Measurements from ENCODE around the gene ARL5A. TPM values are rescaled to one million over a fixed set of nuclear protein-coding genes. Genes with fewer than 3 reads are reported as not detected.
A peak's percentile ranks its signal among the peaks of the same experiment; 100 is the strongest.

ARL5A gene
- total and polyA plus RNA-seq, 8 donors: 8.1 to 99.1 (median 28.0) TPM

DNA sequence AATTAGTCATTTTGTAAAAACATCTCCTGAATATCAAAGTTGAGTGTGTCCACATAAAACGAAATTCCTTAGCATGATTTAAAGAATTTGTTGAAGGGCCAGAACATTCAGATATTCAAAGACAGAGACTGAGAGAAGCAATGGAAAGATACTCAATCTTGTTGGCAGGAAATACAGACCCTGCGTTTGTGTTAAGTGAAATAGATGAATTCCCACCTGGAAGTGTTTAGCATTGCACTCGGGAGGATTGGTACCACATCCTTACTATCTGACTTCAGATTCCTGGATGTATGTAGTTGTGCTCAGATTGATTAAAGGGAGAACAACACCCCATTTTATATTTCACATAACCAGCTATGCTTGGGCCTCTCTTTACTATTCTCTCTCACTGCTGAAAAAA lies 9.7 kb upstream of the ARL5A start:
- 76 to 81% (median 80%) methylated on average over 3 of the region's 3 CpGs for WGBS, 5 donors
- no peak for DNase-seq
- intact Hi-C loops (cut with DNase I; ENCODE audit: low total_unique reads): no loop called here
- Histone ChIP-seq H3K4me3 (no peak overlapping the region), H3K4me1 (no peaks in the 10 kb centered on the region), H3K9me3 (no peaks in the 10 kb centered on the region), H3K27ac (no peak overlapping the region), H3K36me3 (no peaks in the 10 kb centered on the region), H3K27me3 (no peaks in the 10 kb centered on the region)
- no peak for TF ChIP-seq POLR2A (IDR thresholded peaks at IDR 0.05)
- TF ChIP-seq POLR2AphosphoS5 (IDR thresholded peaks at IDR 0.05): no peak
- TF ChIP-seq EP300 (IDR thresholded peaks at IDR 0.05): no peak
- TF ChIP-seq, protein P1, sequence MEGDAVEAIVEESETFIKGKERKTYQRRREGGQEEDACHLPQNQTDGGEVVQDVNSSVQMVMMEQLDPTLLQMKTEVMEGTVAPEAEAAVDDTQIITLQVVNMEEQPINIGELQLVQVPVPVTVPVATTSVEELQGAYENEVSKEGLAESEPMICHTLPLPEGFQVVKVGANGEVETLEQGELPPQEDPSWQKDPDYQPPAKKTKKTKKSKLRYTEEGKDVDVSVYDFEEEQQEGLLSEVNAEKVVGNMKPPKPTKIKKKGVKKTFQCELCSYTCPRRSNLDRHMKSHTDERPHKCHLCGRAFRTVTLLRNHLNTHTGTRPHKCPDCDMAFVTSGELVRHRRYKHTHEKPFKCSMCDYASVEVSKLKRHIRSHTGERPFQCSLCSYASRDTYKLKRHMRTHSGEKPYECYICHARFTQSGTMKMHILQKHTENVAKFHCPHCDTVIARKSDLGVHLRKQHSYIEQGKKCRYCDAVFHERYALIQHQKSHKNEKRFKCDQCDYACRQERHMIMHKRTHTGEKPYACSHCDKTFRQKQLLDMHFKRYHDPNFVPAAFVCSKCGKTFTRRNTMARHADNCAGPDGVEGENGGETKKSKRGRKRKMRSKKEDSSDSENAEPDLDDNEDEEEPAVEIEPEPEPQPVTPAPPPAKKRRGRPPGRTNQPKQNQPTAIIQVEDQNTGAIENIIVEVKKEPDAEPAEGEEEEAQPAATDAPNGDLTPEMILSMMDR (IDR thresholded peaks at IDR 0.05): no peak

DNA sequence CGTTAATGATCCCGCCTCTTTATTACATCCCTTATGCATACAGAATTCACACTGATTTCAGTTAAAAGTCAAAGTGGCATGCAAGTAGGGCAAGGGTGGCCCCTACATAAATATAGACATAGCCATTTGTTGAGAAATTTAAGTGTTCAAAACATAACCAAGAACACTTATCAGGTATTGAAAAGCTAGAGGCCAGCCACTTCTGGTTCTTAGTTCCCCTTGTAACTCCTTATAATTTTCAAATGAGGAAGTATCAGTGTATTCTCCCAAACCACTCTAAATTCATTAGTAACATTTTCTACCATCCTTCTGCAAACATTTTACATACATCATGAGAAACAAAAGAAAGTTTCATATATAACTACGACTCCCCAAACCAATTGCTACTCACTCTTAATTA lies 5.8 kb upstream of the ARL5A start:
- Histone ChIP-seq H3K27ac (no peak overlapping the region), H3K4me1 (peaks cover 0 to 2% (median under 1%) of the 10 kb centered on the region in 4 donors), H3K9me3 (no peaks in the 10 kb centered on the region), H3K36me3 (no peaks in the 10 kb centered on the region), H3K27me3 (no peaks in the 10 kb centered on the region), H3K4me3 (no peak overlapping the region)
- intact Hi-C loops (cut with DNase I; ENCODE audit: low total_unique reads): no loop called here
- 74 to 92% (median 91%) methylated on average over 3 of the region's 3 CpGs for whole genome bisulfite sequencing, 5 donors
- TF ChIP-seq, protein P1 (IDR thresholded peaks at IDR 0.05): no peak
- no peak for TF ChIP-seq EP300 (IDR thresholded peaks at IDR 0.05)
- TF ChIP-seq POLR2AphosphoS5 (IDR thresholded peaks at IDR 0.05): no peak
- no peak for TF ChIP-seq POLR2A (IDR thresholded peaks at IDR 0.05)
- DNase-seq: no peak

DNA sequence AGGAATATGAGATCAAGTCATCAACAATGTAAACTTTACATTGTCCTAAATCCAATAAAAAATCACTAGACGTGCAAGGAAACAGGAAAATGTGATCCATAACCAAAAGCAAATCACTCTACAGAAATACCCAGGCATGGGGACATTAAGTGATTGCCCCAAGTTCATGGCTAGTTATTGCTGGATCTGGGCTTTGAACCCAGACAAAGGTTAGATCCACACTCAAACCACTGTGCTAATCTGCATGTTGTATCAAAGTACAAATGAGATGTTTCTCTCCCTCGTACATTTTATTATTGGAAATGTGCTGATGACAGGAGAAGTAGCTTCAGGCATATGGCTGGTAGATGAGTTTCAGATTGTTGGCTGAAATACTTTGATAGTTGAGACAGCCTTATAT lies 2.7 kb upstream of the ARL5A start:
- Histone ChIP-seq H3K27ac (no peak overlapping the region), H3K36me3 (no peaks in the 10 kb centered on the region), H3K9me3 (no peaks in the 10 kb centered on the region), H3K4me3 (no peak overlapping the region), H3K4me1 (peaks cover 4 to 20% (median 17%) of the 10 kb centered on the region in 4 donors), H3K27me3 (no peaks in the 10 kb centered on the region)
- intact Hi-C loops (cut with DNase I; ENCODE audit: low total_unique reads): no loop called here
- no peak for DNase-seq
- 76 to 86% (median 80%) methylated on average over 2 of the region's 2 CpGs for WGBS, 5 donors
- no peak for TF ChIP-seq POLR2AphosphoS5 (IDR thresholded peaks at IDR 0.05)

DNA sequence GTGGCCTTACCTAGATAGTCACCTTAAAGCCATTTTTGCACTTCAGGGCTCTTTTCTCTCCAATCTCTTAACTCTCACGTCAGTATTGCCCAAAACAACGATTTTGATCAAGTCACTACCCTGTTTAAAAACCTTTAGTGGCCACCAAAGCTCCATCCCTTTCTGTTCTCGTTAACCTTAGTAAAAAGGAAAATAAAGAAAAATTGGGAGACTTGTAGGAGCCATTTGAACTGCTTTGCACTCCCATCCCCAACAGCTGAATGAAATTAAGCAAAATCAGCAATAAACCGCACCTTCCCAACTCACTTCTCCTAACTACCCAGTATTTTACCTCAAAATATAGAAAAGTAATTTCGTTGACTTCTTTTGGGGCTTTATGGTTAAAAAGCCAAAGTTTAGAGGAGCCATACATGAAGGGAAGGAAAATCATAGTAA lies 686 bp upstream of the ARL5A start:
- H3K27me3 ChIP-seq: no peaks in the 10 kb centered on the region
- no peaks in the 10 kb centered on the region for H3K9me3 ChIP-seq
- H3K36me3 ChIP-seq: no peaks in the 10 kb centered on the region
- H3K4me3 ChIP-seq: peak overlapping the region; percentile 76 to 92 (median 84)
- no peak for TF ChIP-seq POLR2A (IDR thresholded peaks at IDR 0.05)
- no peak for TF ChIP-seq EP300 (IDR thresholded peaks at IDR 0.05)
- no peak for TF ChIP-seq POLR2AphosphoS5 (IDR thresholded peaks at IDR 0.05)
- TF ChIP-seq, protein P1 (IDR thresholded peaks at IDR 0.05): peak in 1 of 7 experiments; percentile 6
- H3K4me1 ChIP-seq: peaks cover 7 to 41% (median 33%) of the 10 kb centered on the region in 4 donors
- 78 to 87% (median 86%) methylated on average over 5 of the region's 5 CpGs for WGBS, 5 donors
- DNase-seq: no peak
- intact Hi-C loops (cut with DNase I; ENCODE audit: low total_unique reads): no loop called here
- peak overlapping the region; percentile 84 to 93 (median 88) for H3K27ac ChIP-seq

DNA sequence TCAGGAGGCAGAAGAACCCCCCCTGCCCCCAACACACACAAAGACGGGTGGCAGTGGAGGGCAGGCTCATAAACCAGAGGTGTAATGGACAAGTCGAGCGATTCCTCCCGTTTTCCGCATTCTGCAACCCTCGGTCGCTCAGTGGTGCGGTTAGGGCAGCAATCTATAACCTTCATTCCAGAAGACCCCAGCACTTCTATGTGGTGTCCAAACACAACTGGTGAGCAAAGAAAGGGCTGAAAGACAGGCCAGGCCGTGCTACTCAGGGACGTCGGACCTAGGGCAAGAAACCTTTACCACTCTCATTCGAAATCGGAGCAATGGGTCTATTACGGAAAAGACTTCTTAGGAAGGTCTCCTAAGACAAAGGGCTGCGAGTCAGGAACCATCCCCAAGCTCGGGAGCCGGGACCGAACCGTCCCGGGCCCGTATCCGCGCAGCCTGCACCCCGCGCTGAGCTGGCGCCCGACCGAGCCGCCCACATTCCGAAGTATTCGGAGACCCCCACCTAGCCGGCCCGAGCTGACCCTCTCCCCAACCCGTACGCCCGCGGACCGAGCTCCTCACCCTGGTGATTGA lies 568 bp downstream of the ARL5A start:
- H3K27me3 ChIP-seq: no peaks in the 10 kb centered on the region
- no peaks in the 10 kb centered on the region for H3K36me3 ChIP-seq
- H3K4me1 ChIP-seq: peaks cover 11 to 54% (median 40%) of the 10 kb centered on the region in 4 donors
- intact Hi-C loops (cut with DNase I; ENCODE audit: low total_unique reads): no loop called here
- 0 to 1% (median 1%) methylated on average over 20 to 38 of the region's 38 CpGs for WGBS, 5 donors
- peak in 1 of 2 donors; percentile 59 for DNase-seq
- H3K9me3 ChIP-seq: no peaks in the 10 kb centered on the region
- H3K4me3 ChIP-seq: peak overlapping the region; percentile 76 to 92 (median 84)
- peak overlapping the region; percentile 84 to 93 (median 88) for H3K27ac ChIP-seq
- TF ChIP-seq EP300 (IDR thresholded peaks at IDR 0.05): no peak
- no peak for TF ChIP-seq POLR2A (IDR thresholded peaks at IDR 0.05)
- no peak for TF ChIP-seq POLR2AphosphoS5 (IDR thresholded peaks at IDR 0.05)
- TF ChIP-seq, protein P1 (IDR thresholded peaks at IDR 0.05): no peak

Data from stomach (tissue), 9 donors.